Right ventricle myocardium inferior (tissue), 1 donor: ENCODE measurements around the gene MRPL16. TPM values are rescaled to one million over a fixed set of nuclear protein-coding genes. Genes with fewer than 3 reads are reported as not detected.

Experiments used
- ATAC-seq: fragments of 200-7000 bp; cut with Tn5 transposase; one replicate; pipeline ENCODE4 v1.9.1; 2020; ENCODE audit warnings: mild to moderate bottlenecking, moderate library complexity
- DNase-seq: peaks from one replicate; pipeline ENCODE4 v3.0.0; 2021; ENCODE audit errors: missing footprints
- intact Hi-C: fragments of 100-400 bp; cut with DNase I; formaldehyde crosslinking; loops from one replicate; pipeline ENCODE4 v1.11.0; 2022
- total RNA-seq: library from RNA; stranded (reverse); fragmentation: NEBNext Ultra II Directional; extraction: Animal tissue kit (Norgen Biotek cat#: 25700); gene quantifications from one replicate; pipeline ENCODE4 v1.2.1, GENCODE V29; 2021
- donor health status: DM: no; HTN: yes; CAD: no; lungs with severe emphysema.

Gene MRPL16
- total RNA-seq, 1 donor from 2014 or later, result 92.9 TPM

DNA sequence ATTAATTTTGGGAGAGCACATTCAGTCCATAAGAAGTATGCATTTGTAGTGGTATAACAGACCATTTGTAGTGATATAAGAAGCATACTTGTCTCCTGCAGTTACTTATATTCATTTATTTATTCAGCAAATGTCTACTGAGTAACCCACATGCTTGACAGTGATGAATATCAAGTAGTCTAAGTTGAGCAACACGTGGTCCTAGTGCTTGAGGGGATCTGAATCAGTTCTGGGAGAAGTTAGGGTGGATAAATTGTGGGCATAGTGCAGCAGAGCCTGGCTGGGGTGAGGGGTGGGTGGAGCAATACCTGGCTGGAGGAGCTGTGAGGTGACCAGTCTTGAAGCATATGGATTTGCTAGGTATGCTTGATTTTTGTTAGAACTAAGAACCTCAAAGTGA, 31.1 kb downstream of the MRPL16 start:
- DNase-seq (no peak), ATAC-seq (no peak)
- intact Hi-C loops, result no loop called here

- intact Hi-C loops, result no loop called here
- no peak for DNase-seq
- no peak for ATAC-seq
Observed at GRCh38 chr11:59778122-59778521, 32.5 kb downstream of the MRPL16 start.

GRCh38 chr11:59777104-59777503, 33.5 kb downstream of the MRPL16 start:
- ATAC-seq, result no peak
- intact Hi-C loops, result no loop called here
- no peak for DNase-seq

DNA sequence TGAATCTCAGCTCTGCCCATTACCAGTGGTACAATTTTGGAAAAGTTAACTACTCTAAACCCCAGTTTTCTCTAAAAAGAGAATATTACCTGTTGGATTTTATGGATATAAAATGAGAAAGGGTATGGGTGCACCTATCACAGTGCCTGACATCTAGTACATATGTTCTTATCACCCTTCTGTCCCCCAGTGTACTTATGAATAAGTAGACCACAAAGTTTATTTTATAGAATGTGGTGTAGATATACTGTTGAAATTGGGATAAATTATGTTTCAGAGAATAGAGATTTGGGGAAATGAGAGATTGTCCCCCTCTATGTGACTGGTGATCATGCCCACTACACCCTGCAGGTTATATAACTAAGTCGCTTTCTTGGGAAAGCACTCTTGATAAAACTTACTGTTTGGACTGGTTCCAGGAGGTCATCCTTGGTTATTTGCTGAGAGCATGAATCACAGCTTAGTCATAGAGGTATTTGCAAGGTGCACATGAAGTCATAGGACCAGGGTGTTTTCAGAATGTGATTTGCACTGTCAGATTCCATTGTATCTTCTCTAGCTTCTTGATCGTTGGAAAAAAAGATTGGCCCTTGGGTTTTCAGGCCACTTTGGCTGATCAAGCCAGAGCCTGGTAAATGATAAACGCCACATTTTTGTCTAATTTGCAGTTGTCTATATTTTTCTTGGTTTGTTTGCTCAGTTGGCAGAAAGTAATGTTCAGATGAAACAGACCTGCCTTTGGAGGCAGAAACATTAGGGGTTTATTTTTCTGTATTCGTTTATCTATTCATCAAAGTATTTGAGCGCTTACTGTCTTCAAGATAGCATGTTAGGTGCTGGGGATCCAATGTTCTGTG, 34.1 kb downstream of the MRPL16 start:
- DNase-seq, result no peak
- no peak for ATAC-seq
- intact Hi-C loops, result no loop called here

DNA sequence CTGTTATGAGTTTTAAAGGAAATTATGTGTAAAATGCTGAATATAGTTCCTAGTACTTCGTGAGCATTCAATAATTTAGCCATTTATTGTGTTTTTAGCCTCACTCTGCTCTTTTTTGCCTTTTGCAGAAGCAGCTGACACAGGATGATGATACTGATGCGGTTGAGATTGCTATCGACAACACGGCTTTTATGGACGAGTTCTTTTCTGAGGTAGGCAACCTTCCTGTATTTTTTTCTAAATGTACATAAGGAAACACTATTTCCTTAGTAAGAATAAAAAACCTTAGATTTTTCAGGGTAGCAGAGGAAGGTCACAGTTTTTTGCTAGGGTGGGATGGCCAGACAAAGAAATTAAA, 37.5 kb downstream of the MRPL16 start:
- intact Hi-C loops, result no loop called here
- no peak for ATAC-seq
- no peak for DNase-seq

DNA sequence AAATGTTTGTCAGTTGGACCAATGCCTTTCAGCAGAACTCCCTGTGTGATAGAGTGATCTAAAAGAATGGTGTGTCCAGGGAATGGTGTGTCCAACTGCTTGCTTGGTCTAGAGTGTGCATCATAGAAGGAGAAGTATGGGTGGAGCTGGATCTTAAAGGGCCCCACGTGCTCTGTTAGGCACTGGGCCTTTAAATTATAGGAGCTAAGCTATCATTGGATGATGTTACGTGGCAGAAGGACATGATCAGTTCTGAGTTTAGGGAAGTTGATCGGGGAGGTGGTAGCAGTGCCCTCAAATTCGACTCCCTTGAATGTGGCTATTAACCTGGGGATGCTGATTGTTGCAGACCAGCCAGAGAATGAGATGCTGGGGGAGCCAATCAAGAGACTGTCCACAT, 39.0 kb downstream of the MRPL16 start:
- no peak for ATAC-seq
- intact Hi-C loops, result no loop called here
- DNase-seq, result no peak

DNA sequence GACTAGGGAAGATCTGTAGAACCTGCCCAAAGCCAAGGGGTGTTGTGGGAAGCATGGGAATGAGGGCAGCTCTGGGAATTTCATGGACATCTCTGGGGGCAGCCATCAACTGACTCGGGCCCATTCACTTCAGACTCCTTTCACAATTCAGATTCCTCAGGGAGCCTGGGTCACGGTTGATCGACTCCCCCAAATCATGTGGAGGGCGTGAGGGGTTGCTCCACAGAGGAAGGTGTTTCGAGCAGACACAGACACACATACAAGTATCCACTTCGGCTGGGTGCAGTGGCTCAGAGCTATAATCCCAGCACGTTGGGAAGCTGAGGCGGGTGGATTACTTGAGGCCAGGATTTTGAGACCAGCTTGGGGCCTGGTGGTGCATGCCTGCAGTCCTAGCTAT, 39.7 kb downstream of the MRPL16 start:
- ATAC-seq (no peak), DNase-seq (no peak)
- intact Hi-C loops, result no loop called here

DNA sequence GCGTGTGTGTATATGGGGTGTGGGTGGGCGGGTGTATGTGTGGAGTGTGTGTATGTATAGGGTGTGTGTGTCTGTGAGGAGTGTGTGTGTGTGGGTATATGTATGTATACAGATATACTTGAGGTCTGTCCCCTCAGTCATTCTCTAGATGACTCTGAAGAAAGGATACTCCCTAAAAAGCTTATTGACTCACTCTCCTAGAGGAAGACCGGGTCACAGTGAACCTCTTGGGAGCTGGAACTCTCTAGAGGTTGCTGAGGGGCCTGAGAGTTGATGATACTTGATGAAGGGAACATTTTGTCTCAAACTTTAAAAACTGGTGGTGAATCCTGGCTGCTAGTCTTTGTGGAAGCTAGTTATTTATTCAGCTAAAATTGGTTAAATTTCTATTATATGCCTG, 40.3 kb downstream of the MRPL16 start:
- intact Hi-C loops, result no loop called here
- ATAC-seq (peak; percentile 32), DNase-seq (no peak)

- DNase-seq, result no peak
- intact Hi-C loops, result loop anchor here (10.0 kb wide), 1 partner anchor 215 kb away; no protein-coding TSS in a partner anchor
- peak; percentile 17 for ATAC-seq
Observed at GRCh38 chr11:59769828-59770227, 40.8 kb downstream of the MRPL16 start.

GRCh38 chr11:59769111-59769510, 41.5 kb downstream of the MRPL16 start:
- no peak for ATAC-seq
- no peak for DNase-seq
- intact Hi-C loops, result loop anchor here (10.0 kb wide), 1 partner anchor 214 kb away; no protein-coding TSS in a partner anchor

DNA sequence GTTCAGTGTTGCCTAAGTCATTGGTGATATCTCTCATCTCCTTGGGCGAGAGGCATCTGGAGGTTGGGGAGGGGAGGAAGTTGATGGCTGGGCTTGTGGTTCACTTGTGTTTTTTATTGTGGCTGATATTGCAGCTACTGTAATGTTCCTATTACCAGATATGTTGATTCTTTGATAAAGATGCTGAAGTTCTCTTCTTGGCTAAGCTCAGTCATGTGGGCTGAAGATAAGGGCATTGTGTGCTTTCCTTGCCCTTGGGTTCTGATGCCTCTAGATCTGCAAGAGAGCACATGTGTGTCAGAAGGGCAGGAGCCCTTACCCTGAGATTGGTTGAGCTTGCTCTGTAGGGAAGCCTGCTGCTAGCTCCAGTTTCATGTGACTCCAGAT, 43.4 kb downstream of the MRPL16 start:
- intact Hi-C loops, result loop anchor here (10.0 kb wide), 1 partner anchor 212 kb away; no protein-coding TSS in a partner anchor
- ATAC-seq, result no peak
- no peak for DNase-seq

DNA sequence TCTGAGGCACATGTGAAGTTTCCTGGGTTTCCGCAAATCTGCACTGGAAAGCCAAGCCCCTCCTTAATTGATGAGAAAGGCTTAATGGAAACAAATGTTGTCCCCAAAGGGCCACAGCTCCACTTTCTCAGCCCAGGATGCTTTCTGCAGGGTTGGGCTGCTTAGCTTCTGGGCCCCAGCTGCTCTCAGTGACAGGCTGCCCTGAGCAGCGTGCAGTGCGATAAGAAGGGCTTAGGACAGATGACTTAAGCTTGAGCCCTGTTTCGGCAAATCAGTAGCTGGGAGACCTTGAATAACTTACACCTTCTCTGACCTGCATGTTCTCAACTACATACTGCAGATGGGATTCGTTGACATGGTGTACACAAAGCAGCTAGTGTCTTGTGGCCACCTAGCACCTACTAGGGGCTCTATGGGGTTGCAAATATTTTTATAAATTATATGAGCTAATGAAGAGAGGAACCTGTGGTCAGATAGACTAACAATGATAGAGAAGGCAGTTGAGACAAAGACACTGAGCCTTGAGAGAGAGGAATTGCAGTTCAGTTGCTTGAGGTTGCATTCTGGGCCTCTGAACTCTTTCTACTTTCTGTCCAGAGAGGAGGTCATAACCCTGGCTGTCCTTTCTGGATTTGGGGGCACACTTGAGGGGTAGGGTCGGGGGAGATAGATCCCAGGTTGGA, 43.9 kb downstream of the MRPL16 start:
- no peak for DNase-seq
- intact Hi-C loops, result loop anchor here (10.0 kb wide), 1 partner anchor 212 kb away; no protein-coding TSS in a partner anchor
- no peak for ATAC-seq

GRCh38 chr11:59765068-59765735, 45.4 kb downstream of the MRPL16 start:
- ATAC-seq (no peak), DNase-seq (no peak)
- intact Hi-C loops, result loop anchor here (10.0 kb wide), 1 partner anchor 210 kb away; no protein-coding TSS in a partner anchor

DNA sequence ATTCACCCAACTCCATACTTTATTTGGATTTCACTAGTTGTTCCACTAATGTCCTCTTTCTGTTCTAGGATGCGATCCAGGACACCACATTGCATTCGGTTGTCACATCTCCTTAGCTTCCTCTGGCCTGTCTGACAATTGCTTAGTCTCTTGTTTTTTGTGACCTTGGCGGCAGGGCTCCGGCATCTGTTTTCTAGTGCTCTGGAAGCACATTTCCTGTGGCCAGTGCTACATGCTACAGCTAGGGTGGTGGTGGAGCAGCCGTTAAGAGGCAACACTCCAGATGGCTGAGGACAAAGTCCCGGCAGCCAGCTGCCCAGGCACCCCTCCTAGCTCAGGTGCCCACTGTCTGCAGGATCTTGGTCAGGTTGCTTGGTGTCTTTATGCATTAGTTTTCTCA, 48.6 kb downstream of the MRPL16 start:
- ATAC-seq (peak; percentile 50), DNase-seq (no peak)
- intact Hi-C loops, result loop anchor here (10.0 kb wide), 1 partner anchor 207 kb away; no protein-coding TSS in a partner anchor

GRCh38 chr11:59760771-59761170, 49.8 kb downstream of the MRPL16 start:
- ATAC-seq, result no peak
- DNase-seq, result no peak
- intact Hi-C loops, result loop anchor here (10.0 kb wide), 1 partner anchor 206 kb away; no protein-coding TSS in a partner anchor

DNA sequence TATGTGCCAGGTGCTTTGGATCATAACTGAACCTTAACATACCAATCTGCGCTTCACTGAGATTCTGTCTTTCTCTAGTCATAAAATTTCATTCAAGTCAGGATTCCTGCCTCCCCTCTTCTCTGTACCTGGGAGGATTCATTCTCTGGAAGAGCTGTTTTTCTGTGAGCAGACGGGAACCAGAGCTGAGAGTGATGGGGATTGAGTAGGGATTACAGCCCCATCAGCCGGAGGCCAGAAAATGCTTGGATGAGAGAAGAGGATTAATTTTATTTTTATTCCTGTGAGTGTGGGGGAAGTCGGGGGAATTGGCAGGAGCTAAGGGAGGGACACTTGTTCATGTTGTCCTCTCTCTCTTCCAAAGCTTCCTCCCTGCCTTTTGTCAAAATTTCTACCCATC, 50.7 kb downstream of the MRPL16 start:
- intact Hi-C loops, result loop anchor here (5.0 to 10.0 kb wide), 2 partner anchors 93 to 205 kb away; partner anchors contain the start of gene PATL1
- ATAC-seq (no peak), DNase-seq (no peak)

GRCh38 chr11:59758401-59759037, 52.1 kb downstream of the MRPL16 start:
- intact Hi-C loops, result loop anchor here (5.0 kb wide), 1 partner anchor 91 kb away; the partner anchor contains the start of gene PATL1
- DNase-seq (no peak), ATAC-seq (no peak)

DNA sequence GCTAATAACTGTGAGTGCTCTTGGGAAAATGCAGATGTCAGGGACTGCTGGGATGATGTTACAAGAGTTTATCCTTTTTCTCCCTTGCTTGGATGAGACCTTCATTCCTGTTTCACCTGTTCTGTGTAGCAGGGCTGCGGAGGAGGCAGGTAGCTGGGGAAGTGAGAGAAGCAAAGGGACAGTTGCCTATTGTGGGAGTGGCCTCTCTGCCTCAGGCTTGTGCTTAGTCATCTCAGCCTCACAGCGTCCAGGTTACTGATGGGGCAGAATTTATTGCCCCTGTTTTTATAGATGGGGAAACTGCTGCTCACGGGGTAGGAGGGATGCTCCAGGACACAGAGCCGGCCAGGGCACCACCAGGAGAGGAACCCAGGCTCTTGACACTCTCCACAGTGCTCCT, 53.7 kb downstream of the MRPL16 start:
- no peak for DNase-seq
- ATAC-seq, result no peak
- intact Hi-C loops, result loop anchor here (5.0 kb wide), 1 partner anchor 90 kb away; the partner anchor contains the start of gene PATL1

DNA sequence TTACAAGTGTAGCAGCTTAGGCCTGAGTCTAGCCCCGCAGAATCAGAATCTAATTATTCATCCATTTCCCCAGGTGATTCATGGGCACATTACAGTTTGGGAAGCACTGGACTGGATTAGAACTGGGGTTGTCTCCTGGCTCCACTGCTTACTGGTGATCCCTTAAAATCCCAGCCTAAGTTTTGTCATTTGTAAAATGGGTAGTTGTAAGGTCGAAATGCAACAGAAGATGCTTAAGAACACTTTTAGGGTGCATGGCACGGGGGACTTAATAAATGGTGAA, 54.1 kb downstream of the MRPL16 start:
- intact Hi-C loops, result loop anchor here (5.0 kb wide), 1 partner anchor 89 kb away; the partner anchor contains the start of gene PATL1
- DNase-seq (no peak), ATAC-seq (no peak)
